Activated naive CD4-positive, alpha-beta T cell treated with anti-CD3 and anti-CD28 coated beads for 36 hours (primary cell): ENCODE measurements around the gene CCDC12. TPM values are rescaled to one million over a fixed set of nuclear protein-coding genes. Genes with fewer than 3 reads are reported as not detected.
"Not testable (repeated sequence)": the region's sequence is repeated elsewhere in the genome, so short reads cannot be mapped to it uniquely, and the experiment has no call there.

Experiments
- CTCF ChIA-PET: fragments of 350-600 bp; sonication (Branson Sonifier 250); formaldehyde crosslinking; loops from one replicate; lab custom pipeline; 2021; ENCODE audit warnings: antibody characterized with exemption; lab: Charles Lee
- DNase-seq: peaks from one replicate; pipeline ENCODE4 v3.0.0-alpha.2; 2020
- H3K27ac Mint-ChIP-seq: one replicate; pipeline ENCODE4 v1.8.0; 2021; ENCODE audit warnings: mild to moderate bottlenecking, mixed read lengths
- H3K27me3 Mint-ChIP-seq: one replicate; pipeline ENCODE4 v1.8.0; 2021; ENCODE audit warnings: low read depth, mixed read lengths
- H3K36me3 Mint-ChIP-seq: one replicate; pipeline ENCODE4 v1.8.0; 2021; ENCODE audit warnings: low read depth, mixed read lengths
- H3K4me1 Mint-ChIP-seq: one replicate; pipeline ENCODE4 v1.8.0; 2021; ENCODE audit warnings: low read depth, mixed read lengths
- H3K4me3 Mint-ChIP-seq: one replicate; pipeline ENCODE4 v1.8.0; 2021; ENCODE audit warnings: mild to moderate bottlenecking, moderate library complexity, mixed read lengths
- H3K9me3 Mint-ChIP-seq: one replicate; pipeline ENCODE4 v1.8.0; 2021; ENCODE audit warnings: mixed read lengths
- intact Hi-C: fragments of 100-400 bp; cut with micrococcal nuclease; formaldehyde crosslinking; loops from one replicate; pipeline ENCODE4 v1.15.1; 2023
- total RNA-seq, 2 experiments: library from RNA; stranded (reverse); gene quantifications; one replicate each; pipeline ENCODE4 v1.2.3, GENCODE V29; 2021

Gene CCDC12
- total RNA-seq, 2 experiments from 2014 or later = 37.6 to 43.0 TPM

GRCh38 chr3:46968783-46969428, 7.6 kb downstream of the CCDC12 start:
- CTCF ChIA-PET = no interaction called here
- no peak overlapping the region for H3K4me3 Mint-ChIP-seq
- intact Hi-C loops = no loop called here
- H3K27ac Mint-ChIP-seq = no peak overlapping the region
- H3K9me3 Mint-ChIP-seq = no peaks in the 10 kb centered on the region
- peaks cover 81% of the 10 kb centered on the region for H3K4me1 Mint-ChIP-seq
- DNase-seq = no peak
- peaks cover 22% of the 10 kb centered on the region for H3K36me3 Mint-ChIP-seq
- H3K27me3 Mint-ChIP-seq = no peaks in the 10 kb centered on the region

- Mint-ChIP-seq H3K9me3 (no peaks in the 10 kb centered on the region), H3K4me1 (peaks cover 80% of the 10 kb centered on the region), H3K27ac (no peak overlapping the region), H3K27me3 (no peaks in the 10 kb centered on the region), H3K4me3 (no peak overlapping the region), H3K36me3 (peaks cover 24% of the 10 kb centered on the region)
- CTCF ChIA-PET = interaction anchor here (0.6 to 1.6 kb wide), 3 partner anchors 11 to 99 kb away, joined by 3 read pairs; no protein-coding TSS in a partner anchor
- DNase-seq = no peak
- intact Hi-C loops = no loop called here
These were observed 9.7 kb downstream of the CCDC12 start for GRCh38 chr3:46966811-46967210.

- CTCF ChIA-PET = interaction anchor here (0.6 kb wide), 1 partner anchor 366 kb away, joined by 4 read pairs; no protein-coding TSS in a partner anchor
- Mint-ChIP-seq H3K4me1 (peaks cover 81% of the 10 kb centered on the region), H3K9me3 (no peaks in the 10 kb centered on the region), H3K27ac (no peak overlapping the region), H3K4me3 (no peak overlapping the region), H3K27me3 (no peaks in the 10 kb centered on the region), H3K36me3 (peaks cover 19% of the 10 kb centered on the region)
- intact Hi-C loops = no loop called here
- DNase-seq = no peak
These were observed 11.4 kb downstream of the CCDC12 start for GRCh38 chr3:46965151-46965550.

- H3K27ac Mint-ChIP-seq, H3K27me3 Mint-ChIP-seq, intact Hi-C loops, H3K4me3 Mint-ChIP-seq, CTCF ChIA-PET, H3K9me3 Mint-ChIP-seq, DNase-seq: not testable (repeated sequence)
- Mint-ChIP-seq H3K4me1 (peaks cover 82% of the 10 kb centered on the region), H3K36me3 (peaks cover 16% of the 10 kb centered on the region)
These were observed 12.4 kb downstream of the CCDC12 start for GRCh38 chr3:46964038-46964590.

- no peak overlapping the region for H3K4me3 Mint-ChIP-seq
- DNase-seq = no peak
- no peaks in the 10 kb centered on the region for H3K9me3 Mint-ChIP-seq
- CTCF ChIA-PET = no interaction called here
- H3K36me3 Mint-ChIP-seq = peaks cover 17% of the 10 kb centered on the region
- peak overlapping the region; percentile 22 for H3K27ac Mint-ChIP-seq
- H3K27me3 Mint-ChIP-seq = no peaks in the 10 kb centered on the region
- peaks cover 83% of the 10 kb centered on the region for H3K4me1 Mint-ChIP-seq
- intact Hi-C loops = no loop called here
These were observed 13.6 kb downstream of the CCDC12 start for GRCh38 chr3:46962990-46963389.

GRCh38 chr3:46962427-46962826, 14.1 kb downstream of the CCDC12 start:
- Mint-ChIP-seq H3K36me3 (peaks cover 17% of the 10 kb centered on the region), H3K9me3 (no peaks in the 10 kb centered on the region), H3K4me3 (no peak overlapping the region), H3K4me1 (peaks cover 79% of the 10 kb centered on the region), H3K27me3 (no peaks in the 10 kb centered on the region), H3K27ac (peak overlapping the region; percentile 22)
- DNase-seq = no peak
- intact Hi-C loops = no loop called here
- CTCF ChIA-PET = no interaction called here

- H3K36me3 Mint-ChIP-seq = peaks cover 15% of the 10 kb centered on the region
- no peaks in the 10 kb centered on the region for H3K27me3 Mint-ChIP-seq
- DNase-seq = no peak
- H3K9me3 Mint-ChIP-seq = no peaks in the 10 kb centered on the region
- CTCF ChIA-PET = interaction anchor here (1.0 to 1.3 kb wide), 2 partner anchors 10 to 37 kb away, joined by 3 read pairs; no protein-coding TSS in a partner anchor
- H3K27ac Mint-ChIP-seq = peak overlapping the region; percentile 92
- H3K4me1 Mint-ChIP-seq = peaks cover 76% of the 10 kb centered on the region
- intact Hi-C loops = no loop called here
- H3K4me3 Mint-ChIP-seq = no peak overlapping the region
These were observed 15.7 kb downstream of the CCDC12 start for GRCh38 chr3:46960835-46961234.

- Mint-ChIP-seq H3K9me3 (no peaks in the 10 kb centered on the region), H3K36me3 (peaks cover 10% of the 10 kb centered on the region), H3K4me3 (no peak overlapping the region), H3K27ac (peak overlapping the region; percentile 92), H3K27me3 (no peaks in the 10 kb centered on the region), H3K4me1 (peaks cover 76% of the 10 kb centered on the region)
- CTCF ChIA-PET = interaction anchor here (1.0 to 2.0 kb wide), 3 partner anchors 11 to 37 kb away, joined by 3 to 7 read pairs (median 3); no protein-coding TSS in a partner anchor
- intact Hi-C loops = no loop called here
- DNase-seq = peak; percentile 18
These were observed 16.4 kb downstream of the CCDC12 start for GRCh38 chr3:46960081-46960701.

GRCh38 chr3:46959161-46959511, 17.4 kb downstream of the CCDC12 start:
- H3K4me1 Mint-ChIP-seq = peaks cover 84% of the 10 kb centered on the region
- intact Hi-C loops = loop anchor here (1.0 kb wide), 3 partner anchors 11 to 17 kb away; partner anchors contain the start of gene CCDC12
- H3K27ac Mint-ChIP-seq = peak overlapping the region; percentile 92
- H3K4me3 Mint-ChIP-seq = no peak overlapping the region
- DNase-seq = peak; percentile 65
- H3K9me3 Mint-ChIP-seq = no peaks in the 10 kb centered on the region
- H3K36me3 Mint-ChIP-seq = peaks cover 12% of the 10 kb centered on the region
- no peaks in the 10 kb centered on the region for H3K27me3 Mint-ChIP-seq
- CTCF ChIA-PET = interaction anchor here (0.7 to 2.0 kb wide), 7 partner anchors 10 to 471 kb away, joined by 3 to 10 read pairs (median 4); partner anchors contain the start of gene NBEAL2

- CTCF ChIA-PET = interaction anchor here (0.7 to 2.0 kb wide), 8 partner anchors 10 to 470 kb away, joined by 3 to 10 read pairs (median 4); partner anchors contain the start of gene NBEAL2
- Mint-ChIP-seq H3K27ac (peak overlapping the region; percentile 92), H3K9me3 (no peaks in the 10 kb centered on the region), H3K36me3 (peaks cover 12% of the 10 kb centered on the region), H3K27me3 (no peaks in the 10 kb centered on the region), H3K4me3 (peak overlapping the region; percentile 34), H3K4me1 (peaks cover 89% of the 10 kb centered on the region)
- intact Hi-C loops = loop anchor here (1.0 kb wide), 3 partner anchors 10 to 18 kb away; partner anchors contain the start of gene CCDC12
- no peak for DNase-seq
These were observed 17.9 kb downstream of the CCDC12 start for GRCh38 chr3:46958467-46959160.

- intact Hi-C loops = no loop called here
- Mint-ChIP-seq H3K36me3 (peaks cover 8% of the 10 kb centered on the region), H3K9me3 (no peaks in the 10 kb centered on the region), H3K4me3 (no peak overlapping the region), H3K27ac (peak overlapping the region; percentile 83), H3K4me1 (peaks cover 92% of the 10 kb centered on the region), H3K27me3 (no peaks in the 10 kb centered on the region)
- DNase-seq = no peak
- CTCF ChIA-PET = interaction anchor here (1.2 kb wide), 1 partner anchor 44 kb away, joined by 4 read pairs; no protein-coding TSS in a partner anchor
These were observed 19.3 kb downstream of the CCDC12 start for GRCh38 chr3:46957092-46957820.
